ENCODE measurements around the gene GIPR.

DNA sequence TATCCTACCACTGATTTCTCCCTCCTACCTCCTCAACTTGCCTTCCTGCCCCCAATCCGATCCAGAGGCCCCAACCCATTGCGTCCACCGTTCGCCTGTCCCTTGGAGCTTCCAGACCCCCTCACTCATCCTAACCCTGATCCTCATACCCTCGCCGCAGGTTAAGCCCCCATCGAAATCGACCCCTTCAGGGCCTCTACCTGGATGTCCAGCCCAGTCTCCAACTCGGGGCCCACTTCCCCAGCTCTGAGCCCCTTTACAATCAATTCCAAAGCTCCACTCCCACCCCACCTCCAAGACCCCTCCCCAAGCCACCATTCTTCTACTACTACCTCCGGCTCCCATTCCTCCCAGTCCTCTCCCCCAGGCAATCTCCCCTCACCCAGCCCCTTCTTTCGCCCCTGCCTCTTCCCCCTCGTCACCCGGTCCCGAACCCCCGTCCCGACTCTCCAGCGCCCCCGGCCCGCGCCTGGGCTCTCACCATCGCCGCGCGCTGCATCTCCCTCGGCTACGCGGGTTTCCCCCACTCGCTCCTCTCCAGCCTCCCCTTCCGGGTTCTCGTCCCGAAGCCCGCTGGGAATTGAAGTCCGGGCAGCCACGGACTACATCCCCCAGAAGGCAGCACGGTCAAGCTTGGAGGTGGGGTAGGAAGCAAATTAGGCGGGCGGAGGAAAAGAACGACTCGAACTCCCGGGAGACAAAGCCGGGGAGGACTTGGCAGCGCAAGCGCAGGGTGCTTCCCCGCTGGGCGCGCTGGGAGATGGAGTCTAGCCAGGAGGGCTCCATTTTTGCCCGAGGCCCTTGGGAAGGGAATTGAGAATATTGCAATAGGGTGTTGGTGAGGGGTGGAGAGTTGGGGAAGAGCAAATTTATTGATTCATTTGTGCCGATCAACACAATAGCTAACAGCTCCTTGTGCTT, 62.6 kb downstream of the GIPR start, which contains the start of gene FBXO46:
- TF ChIP-seq, protein P1, sequence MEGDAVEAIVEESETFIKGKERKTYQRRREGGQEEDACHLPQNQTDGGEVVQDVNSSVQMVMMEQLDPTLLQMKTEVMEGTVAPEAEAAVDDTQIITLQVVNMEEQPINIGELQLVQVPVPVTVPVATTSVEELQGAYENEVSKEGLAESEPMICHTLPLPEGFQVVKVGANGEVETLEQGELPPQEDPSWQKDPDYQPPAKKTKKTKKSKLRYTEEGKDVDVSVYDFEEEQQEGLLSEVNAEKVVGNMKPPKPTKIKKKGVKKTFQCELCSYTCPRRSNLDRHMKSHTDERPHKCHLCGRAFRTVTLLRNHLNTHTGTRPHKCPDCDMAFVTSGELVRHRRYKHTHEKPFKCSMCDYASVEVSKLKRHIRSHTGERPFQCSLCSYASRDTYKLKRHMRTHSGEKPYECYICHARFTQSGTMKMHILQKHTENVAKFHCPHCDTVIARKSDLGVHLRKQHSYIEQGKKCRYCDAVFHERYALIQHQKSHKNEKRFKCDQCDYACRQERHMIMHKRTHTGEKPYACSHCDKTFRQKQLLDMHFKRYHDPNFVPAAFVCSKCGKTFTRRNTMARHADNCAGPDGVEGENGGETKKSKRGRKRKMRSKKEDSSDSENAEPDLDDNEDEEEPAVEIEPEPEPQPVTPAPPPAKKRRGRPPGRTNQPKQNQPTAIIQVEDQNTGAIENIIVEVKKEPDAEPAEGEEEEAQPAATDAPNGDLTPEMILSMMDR (IDR thresholded peaks at IDR 0.05 in 4 of 5, conservative IDR thresholded peaks at IDR 0.05 in 1 of 5): no peak
- TF ChIP-seq POLR2A (IDR thresholded peaks at IDR 0.05): peak; percentile 52 to 82

Data from gastrocnemius medialis (tissue), 4 donors.